Stomach (tissue), 4 donors: ENCODE data around the gene PPY.

Experiments used
- EP300 ChIP-seq: sonication (generic); formaldehyde crosslinking; IDR thresholded peaks from one replicate; pipeline ENCODE4 v1.6.1; 2017; ENCODE audit warnings: antibody characterized with exemption
- POLR2A ChIP-seq, 4 donors: fragments of 450-650 bp; IDR thresholded peaks; one replicate each; pipeline ENCODE4 v1.6.1; 2016; ENCODE audit warnings: antibody characterized with exemption in 4 of 4, control low read depth in 2 of 4, mild to moderate bottlenecking in 1 of 4, moderate library complexity in 1 of 4
- POLR2AphosphoS5 ChIP-seq, 3 donors: sonication (generic); formaldehyde crosslinking; IDR thresholded peaks; one replicate each; pipeline ENCODE4 v1.6.1; 2016; ENCODE audit warnings: antibody characterized with exemption in 3 of 3
- TF ChIP-seq, protein P1 (sequence below), 7 experiments: fragments of 450-650 bp in 4 of 7; fragments of 200-600 bp in 3 of 7; sonication (generic) in 3 of 7; IDR thresholded peaks; one replicate each; pipeline ENCODE4 v1.5.1; 2016 to 2019; ENCODE audit warnings: antibody characterized with exemption in 7 of 7, control low read depth in 2 of 7, mild to moderate bottlenecking in 1 of 7

DNA sequence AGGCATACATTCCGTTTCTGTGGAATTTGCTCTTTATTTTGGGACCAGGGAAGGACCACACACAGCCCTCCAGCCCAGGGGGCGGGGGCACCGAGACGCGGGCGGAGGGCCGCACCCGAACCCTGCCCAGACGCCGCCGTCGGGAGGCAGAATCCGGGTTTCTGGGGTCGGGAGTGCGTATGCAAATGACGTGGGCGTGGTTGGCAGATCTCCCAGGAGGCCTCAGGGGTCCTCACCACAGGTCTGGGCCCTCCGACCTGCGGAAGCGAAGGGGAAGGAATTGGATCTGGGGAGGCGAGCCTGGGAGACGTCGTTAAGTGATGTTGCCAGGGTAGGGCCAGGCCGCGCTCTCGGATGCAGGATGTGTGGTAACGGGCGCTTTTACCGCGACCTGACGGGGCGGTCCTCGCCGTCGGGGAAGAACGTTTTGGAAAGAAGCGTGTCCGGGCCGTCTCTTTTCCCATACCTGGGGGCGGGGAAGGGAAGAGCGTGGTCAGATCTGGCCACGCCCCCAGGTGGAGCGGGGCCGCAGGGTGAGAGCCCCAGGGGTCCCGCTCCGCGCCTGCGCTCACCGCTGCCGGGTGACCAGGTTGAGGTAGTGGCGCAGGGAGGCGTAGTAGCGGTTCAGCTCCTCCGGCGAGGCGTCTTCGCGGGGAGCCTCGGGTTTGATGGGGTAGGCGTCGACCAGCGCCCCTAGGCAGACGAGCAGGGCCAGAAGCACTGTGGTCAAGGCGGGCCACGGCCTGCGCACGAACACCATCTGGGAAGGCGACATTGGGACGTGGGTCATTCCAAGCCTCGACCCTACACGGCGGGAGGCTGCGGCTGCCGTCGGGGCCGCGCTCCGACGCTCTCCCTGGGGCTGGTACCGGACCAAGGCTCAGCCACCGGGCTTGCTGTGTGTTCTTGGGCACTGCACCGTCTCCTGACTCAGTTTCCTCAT lies 10.7 kb upstream of the PPY start:
- TF ChIP-seq POLR2A (IDR thresholded peaks at IDR 0.05) = no peak
- TF ChIP-seq, protein P1, sequence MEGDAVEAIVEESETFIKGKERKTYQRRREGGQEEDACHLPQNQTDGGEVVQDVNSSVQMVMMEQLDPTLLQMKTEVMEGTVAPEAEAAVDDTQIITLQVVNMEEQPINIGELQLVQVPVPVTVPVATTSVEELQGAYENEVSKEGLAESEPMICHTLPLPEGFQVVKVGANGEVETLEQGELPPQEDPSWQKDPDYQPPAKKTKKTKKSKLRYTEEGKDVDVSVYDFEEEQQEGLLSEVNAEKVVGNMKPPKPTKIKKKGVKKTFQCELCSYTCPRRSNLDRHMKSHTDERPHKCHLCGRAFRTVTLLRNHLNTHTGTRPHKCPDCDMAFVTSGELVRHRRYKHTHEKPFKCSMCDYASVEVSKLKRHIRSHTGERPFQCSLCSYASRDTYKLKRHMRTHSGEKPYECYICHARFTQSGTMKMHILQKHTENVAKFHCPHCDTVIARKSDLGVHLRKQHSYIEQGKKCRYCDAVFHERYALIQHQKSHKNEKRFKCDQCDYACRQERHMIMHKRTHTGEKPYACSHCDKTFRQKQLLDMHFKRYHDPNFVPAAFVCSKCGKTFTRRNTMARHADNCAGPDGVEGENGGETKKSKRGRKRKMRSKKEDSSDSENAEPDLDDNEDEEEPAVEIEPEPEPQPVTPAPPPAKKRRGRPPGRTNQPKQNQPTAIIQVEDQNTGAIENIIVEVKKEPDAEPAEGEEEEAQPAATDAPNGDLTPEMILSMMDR (IDR thresholded peaks at IDR 0.05) = no peak
- TF ChIP-seq POLR2AphosphoS5 (IDR thresholded peaks at IDR 0.05) = no peak
- no peak for TF ChIP-seq EP300
